Stimulated activated CD8-positive, alpha-beta memory T cell treated with anti-CD3 and anti-CD28 coated beads, Interleukin-4, amount 100 ng/mL, for 1 hour (primary cell): ENCODE data around the gene POC1A.
"Not testable (repeated sequence)": the region's sequence is repeated elsewhere in the genome, so short reads cannot be mapped to it uniquely, and the experiment has no call there.

Experiments used
- DNase-seq, 2 donors: peaks; one replicate each; pipeline ENCODE4 v3.0.0-alpha.2; 2020; ENCODE audit warnings: low read depth in 2 of 2, low spot score in 1 of 2

The POC1A gene

GRCh38 chr3:52184690-52185089 is 30.5 kb upstream of the POC1A start:
- no peak for DNase-seq

GRCh38 chr3:52183786-52184445 is 29.7 kb upstream of the POC1A start:
- DNase-seq, result no peak

- DNase-seq, result no peak
Observed at GRCh38 chr3:52182691-52183090, 28.5 kb upstream of the POC1A start.

GRCh38 chr3:52182196-52182595 is 28.0 kb upstream of the POC1A start:
- no peak for DNase-seq

- no peak for DNase-seq
Observed at GRCh38 chr3:52181543-52181942, 27.3 kb upstream of the POC1A start.

GRCh38 chr3:52178537-52178936 is 24.3 kb upstream of the POC1A start:
- DNase-seq, result no peak

GRCh38 chr3:52178126-52178525 is 23.9 kb upstream of the POC1A start:
- not testable (repeated sequence) for DNase-seq

GRCh38 chr3:52177701-52178042 is 23.4 kb upstream of the POC1A start:
- DNase-seq, result no peak

GRCh38 chr3:52176951-52177700 is 22.9 kb upstream of the POC1A start:
- no peak for DNase-seq

- no peak for DNase-seq
Observed at GRCh38 chr3:52176180-52176752, 22.0 kb upstream of the POC1A start.

GRCh38 chr3:52175416-52176179 is 21.4 kb upstream of the POC1A start:
- DNase-seq, result no peak

GRCh38 chr3:52174896-52175295 is 20.7 kb upstream of the POC1A start:
- no peak for DNase-seq

- DNase-seq, result no peak
Observed at GRCh38 chr3:52173101-52173500, 18.9 kb upstream of the POC1A start.

GRCh38 chr3:52172262-52172757 is 18.1 kb upstream of the POC1A start:
- no peak for DNase-seq

GRCh38 chr3:52171514-52172261 is 17.5 kb upstream of the POC1A start:
- DNase-seq, result no peak

GRCh38 chr3:52170217-52170616 is 16.0 kb upstream of the POC1A start:
- not testable (repeated sequence) for DNase-seq

- DNase-seq, result no peak
Observed at GRCh38 chr3:52167240-52167639, 13.0 kb upstream of the POC1A start.

- no peak for DNase-seq
Observed at GRCh38 chr3:52162250-52162872, 8.1 kb upstream of the POC1A start.

- no peak for DNase-seq
Observed at GRCh38 chr3:52159503-52159902, 5.3 kb upstream of the POC1A start.

- no peak for DNase-seq
Observed at GRCh38 chr3:52155912-52156311, 1.7 kb upstream of the POC1A start.
